ENCODE results near the gene CLRN3.

CLRN3 gene

GRCh38 chr10:127904311-127905000, 11.7 kb upstream of the CLRN3 start:
- no peak overlapping the region for H3K27ac ChIP-seq
- DNase-seq (ENCODE audit: low read depth, low spot score) = no peak

- no peak overlapping the region for H3K27ac ChIP-seq
- DNase-seq (ENCODE audit: low read depth, low spot score) = no peak
Measured at GRCh38 chr10:127903789-127904188, 11.0 kb upstream of the CLRN3 start.

- DNase-seq (ENCODE audit: low read depth, low spot score) = no peak
- H3K27ac ChIP-seq = no peak overlapping the region
Measured at GRCh38 chr10:127899766-127900387, 7.1 kb upstream of the CLRN3 start.

GRCh38 chr10:127897177-127897576, 4.4 kb upstream of the CLRN3 start:
- H3K27ac ChIP-seq = no peak overlapping the region
- no peak for DNase-seq (ENCODE audit: low read depth, low spot score)

- no peak for DNase-seq (ENCODE audit: low read depth, low spot score)
- no peak overlapping the region for H3K27ac ChIP-seq
Measured at GRCh38 chr10:127896590-127896989, 3.8 kb upstream of the CLRN3 start.

- no peak for DNase-seq (ENCODE audit: low read depth, low spot score)
- H3K27ac ChIP-seq = no peak overlapping the region
Measured at GRCh38 chr10:127894146-127894545, 1.4 kb upstream of the CLRN3 start.

GRCh38 chr10:127890832-127891334, 1.9 kb downstream of the CLRN3 start:
- H3K27ac ChIP-seq = no peak overlapping the region
- no peak for DNase-seq (ENCODE audit: low read depth, low spot score)

GRCh38 chr10:127890216-127890615, 2.5 kb downstream of the CLRN3 start:
- no peak overlapping the region for H3K27ac ChIP-seq
- no peak for DNase-seq (ENCODE audit: low read depth, low spot score)

GRCh38 chr10:127889605-127890195, 3.0 kb downstream of the CLRN3 start:
- no peak for DNase-seq (ENCODE audit: low read depth, low spot score)
- H3K27ac ChIP-seq = no peak overlapping the region

GRCh38 chr10:127888521-127889312, 4.0 kb downstream of the CLRN3 start:
- no peak for DNase-seq (ENCODE audit: low read depth, low spot score)
- no peak overlapping the region for H3K27ac ChIP-seq

- DNase-seq (ENCODE audit: low read depth, low spot score) = no peak
- H3K27ac ChIP-seq = no peak overlapping the region
Measured at GRCh38 chr10:127887541-127888415, 5.0 kb downstream of the CLRN3 start.

GRCh38 chr10:127886371-127887051, 6.2 kb downstream of the CLRN3 start:
- no peak for DNase-seq (ENCODE audit: low read depth, low spot score)
- H3K27ac ChIP-seq = no peak overlapping the region

- no peak for DNase-seq (ENCODE audit: low read depth, low spot score)
- H3K27ac ChIP-seq = no peak overlapping the region
Measured at GRCh38 chr10:127884501-127884900, 8.2 kb downstream of the CLRN3 start.

- DNase-seq (ENCODE audit: low read depth, low spot score) = no peak
- H3K27ac ChIP-seq = no peak overlapping the region
Measured at GRCh38 chr10:127883516-127883915, 9.2 kb downstream of the CLRN3 start.

- no peak for DNase-seq (ENCODE audit: low read depth, low spot score)
- H3K27ac ChIP-seq = no peak overlapping the region
Measured at GRCh38 chr10:127882801-127883459, 9.8 kb downstream of the CLRN3 start.

GRCh38 chr10:127882391-127882790, 10.3 kb downstream of the CLRN3 start:
- no peak overlapping the region for H3K27ac ChIP-seq
- no peak for DNase-seq (ENCODE audit: low read depth, low spot score)

- H3K27ac ChIP-seq = no peak overlapping the region
- no peak for DNase-seq (ENCODE audit: low read depth, low spot score)
Measured at GRCh38 chr10:127881262-127881661, 11.5 kb downstream of the CLRN3 start.

- no peak for DNase-seq (ENCODE audit: low read depth, low spot score)
- no peak overlapping the region for H3K27ac ChIP-seq
Measured at GRCh38 chr10:127880557-127880956, 12.2 kb downstream of the CLRN3 start.
